GM20000 (cell line): ENCODE data around the gene TSNAXIP1.
"Not testable (repeated sequence)": the region's sequence is repeated elsewhere in the genome, so short reads cannot be mapped to it uniquely, and the experiment has no call there.

ENCODE experiments used
- DNase-seq: peaks from one replicate; pipeline ENCODE4 v3.0.0; 2012; ENCODE audit warnings: low spot score
- CTCF ChIP-seq: IDR thresholded peaks from 2 replicates; pipeline ENCODE4 v1.5.1; 2012; ENCODE audit warnings: mild to moderate bottlenecking, control low read depth; ENCODE audit errors: extremely low read depth, missing control alignments

The TSNAXIP1 gene

DNA sequence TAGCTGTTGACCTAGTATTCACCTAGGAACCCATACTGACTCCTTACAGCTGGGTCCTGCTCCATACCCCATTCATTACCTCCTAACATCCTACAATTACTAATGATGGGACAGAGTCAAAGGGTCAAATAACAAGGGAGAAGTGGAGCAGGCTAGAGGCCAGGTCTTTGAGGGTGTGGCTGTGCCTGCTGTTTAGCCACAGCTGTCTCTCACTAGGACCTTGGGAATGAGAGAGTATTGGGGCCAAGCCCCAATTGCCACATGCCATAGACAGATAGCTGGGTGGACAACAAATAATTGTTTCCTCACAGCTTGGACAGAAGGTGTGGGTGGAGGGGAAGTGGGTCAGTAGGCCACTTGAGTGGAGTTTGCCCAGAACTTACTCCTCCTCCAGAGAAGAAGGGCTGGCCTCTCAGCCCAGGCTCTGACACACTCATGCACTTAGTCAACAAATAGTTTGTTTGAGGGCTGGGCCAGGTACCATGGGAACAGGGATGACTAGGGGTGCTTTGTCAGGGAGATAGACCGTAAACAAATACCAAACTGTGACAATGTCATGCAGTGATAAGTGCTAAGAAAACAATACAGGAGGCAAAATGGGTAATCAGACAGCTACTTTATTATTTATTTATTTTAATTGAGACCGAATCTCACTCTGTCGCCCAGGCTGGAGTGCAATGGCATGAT, 51.0 kb downstream of the TSNAXIP1 start:
- TF ChIP-seq CTCF, result no peak
- DNase-seq, result no peak

GRCh38 chr16:67858500-67858899, 51.8 kb downstream of the TSNAXIP1 start:
- DNase-seq, result no peak

DNA sequence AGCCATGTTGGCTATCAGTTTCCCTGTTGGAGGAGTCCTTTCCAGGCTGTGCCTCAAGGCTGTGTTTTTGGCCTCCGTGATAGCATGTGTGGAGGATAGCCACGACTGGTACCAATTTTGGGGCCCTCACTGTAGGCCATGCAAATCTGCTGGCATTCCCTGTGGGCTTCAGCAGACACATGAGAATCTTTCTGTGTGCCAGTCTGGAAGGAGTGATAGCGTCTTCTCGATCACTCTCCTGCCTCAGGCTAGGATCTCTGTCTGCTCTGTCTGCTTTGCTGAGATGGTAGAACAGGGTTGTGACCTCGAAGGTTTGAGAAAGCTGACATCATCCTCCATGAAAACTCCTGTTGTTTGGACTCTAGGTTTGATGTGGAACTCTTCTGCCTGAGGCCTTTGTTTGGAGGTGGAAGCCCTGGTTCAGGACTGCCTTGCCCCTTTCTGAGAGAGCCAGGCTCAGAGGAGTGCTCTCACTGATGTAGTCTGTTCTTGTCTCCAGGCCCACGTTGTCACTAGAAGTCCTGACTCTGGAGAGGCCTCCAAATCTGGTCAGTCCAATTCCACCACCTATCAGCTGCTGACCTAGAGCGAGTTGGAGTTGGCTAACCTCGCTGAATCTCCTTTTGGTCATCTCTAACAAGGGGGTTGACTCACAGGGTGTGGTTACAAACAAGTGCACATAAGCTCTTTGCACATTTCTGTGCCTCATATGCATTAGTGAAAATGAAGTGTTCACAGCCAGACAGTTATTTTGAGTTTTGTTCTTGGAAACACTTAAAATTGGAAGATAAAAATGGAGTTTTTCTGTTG, 54.1 kb downstream of the TSNAXIP1 start:
- TF ChIP-seq CTCF, result no peak
- DNase-seq, result no peak

More at GRCh38 chr16:67858500-67858899, 51.8 kb downstream of the TSNAXIP1 start:
- no peak for TF ChIP-seq CTCF

GRCh38 chr16:67861877-67862276, 55.2 kb downstream of the TSNAXIP1 start:
- TF ChIP-seq CTCF, result no peak
- no peak for DNase-seq

- DNase-seq, result no peak
- TF ChIP-seq CTCF, result no peak
Observed at GRCh38 chr16:67862623-67863583, 56.2 kb downstream of the TSNAXIP1 start.

DNA sequence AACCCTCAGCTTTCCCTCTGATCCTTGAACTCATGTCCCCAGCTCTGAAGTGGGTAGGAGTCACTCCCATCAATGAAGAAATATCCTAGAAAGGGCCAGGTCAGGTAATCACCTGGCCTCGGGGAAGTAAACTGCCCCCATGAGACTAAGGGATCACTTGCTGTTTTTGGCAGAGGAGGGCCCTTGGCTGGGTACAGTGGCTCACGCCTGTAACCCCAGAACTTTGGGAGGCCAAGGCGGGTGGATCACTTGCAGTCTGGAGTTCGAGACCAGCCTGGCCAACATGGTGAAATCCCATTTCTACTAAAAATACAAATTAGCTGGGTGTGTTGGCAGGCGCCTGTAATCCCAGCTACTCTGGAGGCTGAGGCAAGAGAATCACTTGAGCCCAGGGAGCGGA, 57.4 kb downstream of the TSNAXIP1 start:
- DNase-seq, result not testable (repeated sequence)

- no peak for TF ChIP-seq CTCF
- DNase-seq, result no peak
Observed at GRCh38 chr16:67864594-67864993, 57.9 kb downstream of the TSNAXIP1 start.
